HL-60 (cell line): Measurements from ENCODE around the gene MYMX.

Source experiments
- DNase-seq, 2 experiments: peaks; one replicate each; pipeline ENCODE4 v3.0.0-alpha.2; 2010 to 2020; ENCODE audit warnings: low read depth in 1 of 2, low spot score in 1 of 2
- H3K27ac ChIP-seq: fragments of 250-450 bp; sonication (Bioruptor Pico); replicated peaks from 2 replicates; pipeline ENCODE4 v1.5.1; 2020; ENCODE audit warnings: mild to moderate bottlenecking, moderate library complexity
- H3K27me3 ChIP-seq: fragments of 250-450 bp; sonication (Bioruptor Pico); 2 replicates; pipeline ENCODE4 v1.5.1; 2021; ENCODE audit warnings: mild to moderate bottlenecking, moderate library complexity; ENCODE audit not compliant: insufficient read depth, poor library complexity, severe bottlenecking
- H3K4me3 ChIP-seq: replicated peaks from 2 replicates; pipeline ENCODE4 v1.5.1; 2011; ENCODE audit warnings: mild to moderate bottlenecking, control low read depth, low read length; ENCODE audit not compliant: insufficient read depth
- GABPA ChIP-seq: IDR thresholded peaks from 2 replicates; pipeline ENCODE4 v1.6.1; 2012; ENCODE audit warnings: low read depth
- POLR2AphosphoS5 ChIP-seq: IDR thresholded peaks from 2 replicates; pipeline ENCODE4 v1.6.1; 2012; ENCODE audit warnings: low read depth
- SPI1 ChIP-seq: IDR thresholded peaks from 2 replicates; pipeline ENCODE4 v1.6.1; 2012; ENCODE audit warnings: low read depth, mild to moderate bottlenecking, borderline replicate concordance
- TF ChIP-seq, protein P1 (sequence below): IDR thresholded peaks from 2 replicates; pipeline ENCODE4 v1.6.1; 2012; ENCODE audit warnings: low read depth; ENCODE audit not compliant: insufficient replicate concordance
- TF ChIP-seq, protein P2 (sequence below): IDR thresholded peaks from one replicate; pipeline ENCODE4 v1.5.1; 2011; ENCODE audit warnings: low read length, control low read depth, inconsistent platforms; ENCODE audit not compliant: insufficient read depth

MYMX gene

GRCh38 chr6:44253307-44254101 is 36.8 kb downstream of the MYMX start:
- peak in 1 of 2 experiments; percentile 80 for DNase-seq
- Histone ChIP-seq H3K27ac (no peak overlapping the region), H3K4me3 (no peak overlapping the region), H3K27me3 (no peaks in the 10 kb centered on the region)
- peak; percentile 46 for TF ChIP-seq POLR2AphosphoS5
- TF ChIP-seq, protein P1, sequence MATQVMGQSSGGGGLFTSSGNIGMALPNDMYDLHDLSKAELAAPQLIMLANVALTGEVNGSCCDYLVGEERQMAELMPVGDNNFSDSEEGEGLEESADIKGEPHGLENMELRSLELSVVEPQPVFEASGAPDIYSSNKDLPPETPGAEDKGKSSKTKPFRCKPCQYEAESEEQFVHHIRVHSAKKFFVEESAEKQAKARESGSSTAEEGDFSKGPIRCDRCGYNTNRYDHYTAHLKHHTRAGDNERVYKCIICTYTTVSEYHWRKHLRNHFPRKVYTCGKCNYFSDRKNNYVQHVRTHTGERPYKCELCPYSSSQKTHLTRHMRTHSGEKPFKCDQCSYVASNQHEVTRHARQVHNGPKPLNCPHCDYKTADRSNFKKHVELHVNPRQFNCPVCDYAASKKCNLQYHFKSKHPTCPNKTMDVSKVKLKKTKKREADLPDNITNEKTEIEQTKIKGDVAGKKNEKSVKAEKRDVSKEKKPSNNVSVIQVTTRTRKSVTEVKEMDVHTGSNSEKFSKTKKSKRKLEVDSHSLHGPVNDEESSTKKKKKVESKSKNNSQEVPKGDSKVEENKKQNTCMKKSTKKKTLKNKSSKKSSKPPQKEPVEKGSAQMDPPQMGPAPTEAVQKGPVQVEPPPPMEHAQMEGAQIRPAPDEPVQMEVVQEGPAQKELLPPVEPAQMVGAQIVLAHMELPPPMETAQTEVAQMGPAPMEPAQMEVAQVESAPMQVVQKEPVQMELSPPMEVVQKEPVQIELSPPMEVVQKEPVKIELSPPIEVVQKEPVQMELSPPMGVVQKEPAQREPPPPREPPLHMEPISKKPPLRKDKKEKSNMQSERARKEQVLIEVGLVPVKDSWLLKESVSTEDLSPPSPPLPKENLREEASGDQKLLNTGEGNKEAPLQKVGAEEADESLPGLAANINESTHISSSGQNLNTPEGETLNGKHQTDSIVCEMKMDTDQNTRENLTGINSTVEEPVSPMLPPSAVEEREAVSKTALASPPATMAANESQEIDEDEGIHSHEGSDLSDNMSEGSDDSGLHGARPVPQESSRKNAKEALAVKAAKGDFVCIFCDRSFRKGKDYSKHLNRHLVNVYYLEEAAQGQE = no peak
- TF ChIP-seq, protein P2, sequence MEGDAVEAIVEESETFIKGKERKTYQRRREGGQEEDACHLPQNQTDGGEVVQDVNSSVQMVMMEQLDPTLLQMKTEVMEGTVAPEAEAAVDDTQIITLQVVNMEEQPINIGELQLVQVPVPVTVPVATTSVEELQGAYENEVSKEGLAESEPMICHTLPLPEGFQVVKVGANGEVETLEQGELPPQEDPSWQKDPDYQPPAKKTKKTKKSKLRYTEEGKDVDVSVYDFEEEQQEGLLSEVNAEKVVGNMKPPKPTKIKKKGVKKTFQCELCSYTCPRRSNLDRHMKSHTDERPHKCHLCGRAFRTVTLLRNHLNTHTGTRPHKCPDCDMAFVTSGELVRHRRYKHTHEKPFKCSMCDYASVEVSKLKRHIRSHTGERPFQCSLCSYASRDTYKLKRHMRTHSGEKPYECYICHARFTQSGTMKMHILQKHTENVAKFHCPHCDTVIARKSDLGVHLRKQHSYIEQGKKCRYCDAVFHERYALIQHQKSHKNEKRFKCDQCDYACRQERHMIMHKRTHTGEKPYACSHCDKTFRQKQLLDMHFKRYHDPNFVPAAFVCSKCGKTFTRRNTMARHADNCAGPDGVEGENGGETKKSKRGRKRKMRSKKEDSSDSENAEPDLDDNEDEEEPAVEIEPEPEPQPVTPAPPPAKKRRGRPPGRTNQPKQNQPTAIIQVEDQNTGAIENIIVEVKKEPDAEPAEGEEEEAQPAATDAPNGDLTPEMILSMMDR = no peak
- no peak for TF ChIP-seq SPI1
- no peak for TF ChIP-seq GABPA

DNA sequence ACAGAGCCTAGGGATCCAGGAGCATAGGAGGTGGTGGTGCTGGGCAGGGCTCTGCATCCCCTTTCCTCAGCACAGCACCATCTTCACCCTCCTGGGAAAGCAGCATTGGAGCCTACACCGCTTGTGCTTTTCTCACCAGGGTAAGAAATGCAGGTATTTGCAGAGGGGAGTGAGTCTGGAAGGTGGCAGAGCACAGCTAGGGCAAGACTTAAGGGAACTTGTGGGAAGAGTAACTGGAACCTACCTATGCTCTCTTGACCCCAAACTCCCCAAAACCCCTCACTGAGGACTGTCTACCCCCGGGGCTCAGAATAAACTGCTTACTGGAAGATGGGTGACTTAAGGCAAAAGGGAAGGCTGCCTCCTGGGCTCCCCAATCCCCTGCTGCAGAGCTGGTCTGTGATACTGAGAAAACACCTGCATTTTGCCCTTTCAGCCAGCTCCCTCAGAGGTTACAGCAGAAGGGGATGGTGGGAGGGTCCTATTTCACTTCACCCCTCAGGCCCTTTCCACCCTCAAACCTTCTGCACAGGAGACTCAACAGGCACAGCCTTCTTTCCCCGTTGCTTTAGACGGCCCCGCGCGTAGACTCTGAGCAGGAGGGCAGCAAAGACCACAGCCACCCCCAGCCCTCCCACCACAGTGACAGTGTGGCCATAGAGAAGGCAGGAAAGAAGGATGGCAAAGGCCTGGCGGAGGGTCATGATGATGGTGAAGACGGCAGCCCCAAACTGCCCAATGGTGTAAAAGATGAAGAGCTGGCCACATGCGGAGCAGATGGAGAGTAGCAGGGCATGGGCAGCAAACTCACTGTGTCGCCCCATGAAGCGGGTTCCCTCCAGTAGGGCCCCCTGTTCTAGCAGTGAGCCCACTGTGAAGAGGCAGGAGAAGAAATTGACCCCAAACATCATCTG is 37.7 kb downstream of the MYMX start:
- Histone ChIP-seq H3K27me3 (no peaks in the 10 kb centered on the region), H3K27ac (no peak overlapping the region), H3K4me3 (no peak overlapping the region)
- no peak for DNase-seq
- TF ChIP-seq POLR2AphosphoS5 = peak; percentile 88
- TF ChIP-seq, protein P2 = no peak
- no peak for TF ChIP-seq GABPA
- TF ChIP-seq, protein P1 = no peak
- no peak for TF ChIP-seq SPI1

GRCh38 chr6:44255105-44255808 is 38.5 kb downstream of the MYMX start:
- DNase-seq = no peak
- no peak overlapping the region for H3K4me3 ChIP-seq
- TF ChIP-seq SPI1 = no peak
- TF ChIP-seq, protein P2 = no peak
- TF ChIP-seq GABPA = no peak
- peak; percentile 33 for TF ChIP-seq POLR2AphosphoS5
- TF ChIP-seq, protein P1 = peak; percentile 32
- no peaks in the 10 kb centered on the region for H3K27me3 ChIP-seq
- no peak overlapping the region for H3K27ac ChIP-seq
